GM06990 (cell line): Measurements from ENCODE around the gene YBEY.

Source experiments
- DNase-seq: peaks from one replicate; pipeline ENCODE4 v3.0.0-alpha.2; 2011; ENCODE audit not compliant: insufficient read length; ENCODE audit errors: extremely low read depth
- H3K27me3 ChIP-seq: replicated peaks from 2 replicates; pipeline ENCODE4 v1.6.0; 2011; ENCODE audit warnings: low read length; ENCODE audit not compliant: control insufficient read depth, insufficient read depth
- H3K36me3 ChIP-seq: 2 replicates; pipeline ENCODE4 v1.5.1; 2011; ENCODE audit warnings: low read length; ENCODE audit not compliant: control insufficient read depth, insufficient read depth
- H3K4me3 ChIP-seq: replicated peaks from 2 replicates; pipeline ENCODE4 v1.5.1; 2011; ENCODE audit warnings: low read depth, mild to moderate bottlenecking, control low read depth, low read length
- CTCF ChIP-seq: IDR thresholded peaks from 2 replicates; pipeline ENCODE4 v1.5.1; 2011; ENCODE audit warnings: low read length, control low read depth, mild to moderate bottlenecking, inconsistent platforms; ENCODE audit not compliant: insufficient read depth, poor library complexity, severe bottlenecking

YBEY gene

GRCh38 chr21:46255166-46255565, 31.0 kb upstream of the YBEY start:
- TF ChIP-seq CTCF, result no peak
- no peak for DNase-seq
- Histone ChIP-seq H3K4me3 (no peak overlapping the region), H3K27me3 (no peaks in the 10 kb centered on the region), H3K36me3 (peaks cover 39% of the 10 kb centered on the region)

GRCh38 chr21:46255758-46256337, 30.3 kb upstream of the YBEY start:
- Histone ChIP-seq H3K36me3 (peaks cover 38% of the 10 kb centered on the region), H3K4me3 (no peak overlapping the region)

GRCh38 chr21:46256501-46256994, 29.6 kb upstream of the YBEY start:
- DNase-seq, result no peak
- H3K27me3 ChIP-seq, result no peaks in the 10 kb centered on the region
- no peak for TF ChIP-seq CTCF
- H3K4me3 ChIP-seq, result no peak overlapping the region
- peaks cover 41% of the 10 kb centered on the region for H3K36me3 ChIP-seq

More at GRCh38 chr21:46255758-46256337, 30.3 kb upstream of the YBEY start:
- TF ChIP-seq CTCF, result no peak
- DNase-seq, result no peak
- H3K27me3 ChIP-seq, result no peaks in the 10 kb centered on the region

- TF ChIP-seq CTCF, result no peak
- Histone ChIP-seq H3K27me3 (no peaks in the 10 kb centered on the region), H3K4me3 (no peak overlapping the region), H3K36me3 (peaks cover 34% of the 10 kb centered on the region)
- no peak for DNase-seq
These were observed 22.0 kb upstream of the YBEY start for GRCh38 chr21:46264046-46264689.

GRCh38 chr21:46264690-46265144, 21.4 kb upstream of the YBEY start:
- Histone ChIP-seq H3K27me3 (no peaks in the 10 kb centered on the region), H3K4me3 (no peak overlapping the region), H3K36me3 (peaks cover 39% of the 10 kb centered on the region)
- no peak for DNase-seq
- no peak for TF ChIP-seq CTCF
